ENCODE data around the gene MSL2. TPM values are rescaled to one million over a fixed set of nuclear protein-coding genes. Genes with fewer than 3 reads are reported as not detected.

MSL2 gene
- total and polyA plus RNA-seq, 2 of the 8 experiments (the other 6 are each of a cell fraction or from before 2014, with no cell fraction given) = 9.1 to 41.8 TPM

- TF ChIP-seq RAD21 (IDR thresholded peaks at IDR 0.05 in 1 of 2, conservative IDR thresholded peaks at IDR 0.05 in 1 of 2; ENCODE audit: low read depth in 2 of 2, low read length in 2 of 2) (no peak), CREB1 (IDR thresholded peaks at IDR 0.05) (no peak), SUZ12 (IDR thresholded peaks at IDR 0.05; ENCODE audit: low read length) (no peak), CHD7 (IDR thresholded peaks at IDR 0.05; ENCODE audit: insufficient replicate concordance, low read length) (no peak)
These were observed 54.8 kb downstream of the MSL2 start (continued) for GRCh38 chr3:136141291-136141785.
